IMR-90 (cell line): ENCODE data around the gene PDXK. TPM values are rescaled to one million over a fixed set of nuclear protein-coding genes. Genes with fewer than 3 reads are reported as not detected.

Experiments used
- ATAC-seq: fragments of 200-7000 bp; cut with Tn5 transposase; 2 replicates; pipeline ENCODE4 v1.9.1; 2020; ENCODE audit warnings: low read depth, mild to moderate bottlenecking, moderate library complexity
- BruUV-seq: library from RNA; stranded (reverse); fragments of 400-500 nt; replicated peaks from 2 replicates; lab custom pipeline; 2021; lab: Mats Ljungman, UMichigan
- CTCF ChIA-PET: fragments of 300-600 bp; formaldehyde crosslinking; extraction: SDS; loops from one replicate; lab custom pipeline; 2021; ENCODE audit warnings: antibody characterized with exemption; lab: Yijun Ruan, JAX
- POLR2A ChIA-PET: fragments of 300-600 bp; sonication (Branson Sonifier 250); formaldehyde crosslinking; loops from one replicate; lab custom pipeline; 2022; ENCODE audit warnings: antibody characterized with exemption; ENCODE audit not compliant: unreplicated experiment; lab: Charles Lee
- DNase-seq: peaks from one replicate; pipeline ENCODE4 v3.0.0; 2013
- H2AFZ ChIP-seq: replicated peaks from 2 replicates; pipeline ENCODE3; 2013; ENCODE audit warnings: low read length, mild to moderate bottlenecking; ENCODE audit not compliant: poor library complexity
- H2AK5ac ChIP-seq: 2 replicates; pipeline ENCODE4 v1.6.1; 2013; ENCODE audit warnings: low read depth, low read length, inconsistent platforms
- H2AK9ac ChIP-seq: replicated peaks from 2 replicates; pipeline ENCODE3; 2013; ENCODE audit warnings: mild to moderate bottlenecking, low read depth, low read length, moderate library complexity; ENCODE audit not compliant: poor library complexity
- H2BK120ac ChIP-seq: 2 replicates; pipeline ENCODE4 v1.6.1; 2013; ENCODE audit warnings: low read depth, low read length, inconsistent platforms
- H2BK15ac ChIP-seq: 3 replicates; pipeline ENCODE4 v1.6.1; 2013; ENCODE audit warnings: low read depth, low read length, inconsistent platforms
- H2BK20ac ChIP-seq: 2 replicates; pipeline ENCODE4 v1.6.1; 2013; ENCODE audit warnings: low read depth, mild to moderate bottlenecking, inconsistent platforms, low read length, moderate library complexity
- H2BK5ac ChIP-seq: 2 replicates; pipeline ENCODE4 v1.6.1; 2013; ENCODE audit warnings: mild to moderate bottlenecking, low read depth, low read length, inconsistent platforms; ENCODE audit not compliant: poor library complexity, severe bottlenecking
- H3K14ac ChIP-seq: replicated peaks from 2 replicates; pipeline ENCODE4 v1.6.1; 2013; ENCODE audit warnings: low read depth, low read length, inconsistent platforms
- H3K18ac ChIP-seq: 2 replicates; pipeline ENCODE4 v1.6.1; 2013; ENCODE audit warnings: low read depth, low read length, control low read depth
- H3K23ac ChIP-seq: 2 replicates; pipeline ENCODE4 v1.6.1; 2013; ENCODE audit warnings: low read depth, low read length, inconsistent platforms
- H3K27ac ChIP-seq: 2 replicates; pipeline ENCODE4 v1.5.1; 2013; ENCODE audit warnings: mild to moderate bottlenecking, control low read depth, low read length; ENCODE audit not compliant: insufficient read depth
- H3K27me3 ChIP-seq: 2 replicates; pipeline ENCODE4 v1.6.1; 2013; ENCODE audit warnings: low read length; ENCODE audit not compliant: control insufficient read depth, insufficient read depth
- H3K36me3 ChIP-seq: 2 replicates; pipeline ENCODE4 v1.6.1; 2013; ENCODE audit warnings: low read length, mixed read lengths; ENCODE audit not compliant: control insufficient read depth, insufficient read depth
- H3K4ac ChIP-seq: 2 replicates; pipeline ENCODE4 v1.6.1; 2013; ENCODE audit warnings: low read depth, low read length, inconsistent platforms
- H3K4me1 ChIP-seq: 2 replicates; pipeline ENCODE4 v1.6.1; 2013; ENCODE audit warnings: low read length, mixed read lengths; ENCODE audit not compliant: control insufficient read depth, insufficient read depth
- H3K4me2 ChIP-seq: 2 replicates; pipeline ENCODE4 v1.6.1; 2013; ENCODE audit warnings: low read depth, mild to moderate bottlenecking, control low read depth, low read length, moderate library complexity
- H3K4me3 ChIP-seq: 2 replicates; pipeline ENCODE4 v1.5.1; 2013; ENCODE audit warnings: low read depth, mild to moderate bottlenecking, control low read depth, low read length, moderate library complexity; ENCODE audit not compliant: insufficient read depth
- H3K56ac ChIP-seq: 2 replicates; pipeline ENCODE4 v1.6.1; 2013; ENCODE audit warnings: low read length, inconsistent platforms; ENCODE audit not compliant: insufficient read depth; ENCODE audit errors: extremely low read depth
- H3K79me1 ChIP-seq, 2 experiments: 2 replicates each; pipeline ENCODE4 v1.6.1; 2013; ENCODE audit warnings: low read length in 2 of 2, inconsistent platforms in 1 of 2, low read depth in 1 of 2
- H3K9ac ChIP-seq: 2 replicates; pipeline ENCODE4 v1.6.1; 2013; ENCODE audit warnings: low read depth, low read length, control low read depth
- H3K9me1 ChIP-seq: 2 replicates; pipeline ENCODE4 v1.6.1; 2013; ENCODE audit warnings: low read length, inconsistent platforms; ENCODE audit not compliant: insufficient read depth
- H3K9me3 ChIP-seq: 2 replicates; pipeline ENCODE4 v1.6.1; 2013; ENCODE audit warnings: low read length; ENCODE audit not compliant: control insufficient read depth, insufficient read depth
- H4K20me1 ChIP-seq: 2 replicates; pipeline ENCODE4 v1.6.1; 2013; ENCODE audit warnings: low read length, inconsistent platforms; ENCODE audit not compliant: insufficient read depth
- H4K5ac ChIP-seq: 2 replicates; pipeline ENCODE4 v1.6.1; 2013; ENCODE audit warnings: mild to moderate bottlenecking, low read depth, low read length, control low read depth
- H4K8ac ChIP-seq, 2 experiments: 2 replicates each; pipeline ENCODE4 v1.6.1; 2013; ENCODE audit warnings: low read depth in 2 of 2, low read length in 2 of 2, control low read depth in 1 of 2, inconsistent platforms in 1 of 2
- H4K91ac ChIP-seq: 2 replicates; pipeline ENCODE4 v1.6.1; 2013; ENCODE audit warnings: low read depth, low read length, inconsistent platforms; ENCODE audit not compliant: insufficient read depth
- CTCF ChIP-seq: conservative IDR thresholded peaks from 2 replicates; pipeline ENCODE4 v1.5.1; 2012; ENCODE audit warnings: mild to moderate bottlenecking, low read depth, low read length, improper control_type of control experiment
- RCOR1 ChIP-seq: IDR thresholded peaks from 2 replicates; pipeline ENCODE4 v1.6.1; 2012; ENCODE audit warnings: mild to moderate bottlenecking, low read length, improper control_type of control experiment; ENCODE audit not compliant: insufficient replicate concordance
- WGBS, 2 experiments: methylation state at CpG; one replicate each; pipeline versions ENCODE4 v1.1.5 to v1.1.7; 2013; ENCODE audit warnings: missing lambda C conversion rate in 2 of 2; ENCODE audit not compliant: insufficient read length in 1 of 2; ENCODE audit errors: extremely low coverage in 2 of 2; 5-methylcytosine and 5-hydroxymethylcytosine counted together
- dilution Hi-C: fragments of 300-500 bp; cut with HindIII; formaldehyde crosslinking; loops from one replicate; pipeline ENCODE4 v1.14.3; 2018; ENCODE audit warnings: low sequenced_read_pairs; ENCODE audit not compliant: unreplicated experiment
- in situ Hi-C: fragments of 300-500 bp; cut with MboI; formaldehyde crosslinking; loops from 3 replicates; pipeline ENCODE4 v1.14.3; 2019; ENCODE audit warnings: low sequenced_read_pairs, inconsistent platforms, mixed read lengths
- intact Hi-C: fragments of 100-400 bp; cut with micrococcal nuclease; formaldehyde crosslinking; loops from 2 replicates; pipeline ENCODE4 v1.10.0; 2022
- polyA plus RNA-seq, 3 experiments: library from polyadenylated mRNA; depleted of rRNA; stranded (reverse); fragments of >200 nt; gene quantifications; 2 replicates each; pipeline ENCODE4 v1.2.3, GENCODE V29; 2012; ENCODE audit warnings: low replicate concordance in 1 of 3
- total RNA-seq: library from RNA; depleted of rRNA; stranded (reverse); fragments of >200 nt; gene quantifications from 2 replicates; pipeline ENCODE4 v1.2.3, GENCODE V29; 2012

Gene PDXK
- total and polyA plus RNA-seq, 2 of the 4 experiments (the other 2 are of a cell fraction) = 155 to 312 TPM

- no peak overlapping the region for H3K4me3 ChIP-seq
- H3K27me3 ChIP-seq = no peaks in the 10 kb centered on the region
- dilution Hi-C loops (no loop called here), intact Hi-C loops (no loop called here), in situ Hi-C loops (no loop called here)
- peaks cover 7% of the 10 kb centered on the region for H4K20me1 ChIP-seq
- H3K18ac ChIP-seq = no peak overlapping the region
- H3K14ac ChIP-seq = no peak overlapping the region
- DNase-seq (no peak), ATAC-seq (no peak)
- no peaks in the 10 kb centered on the region for H3K79me1 ChIP-seq
- H4K5ac ChIP-seq = no peak overlapping the region
- no peak overlapping the region for H2BK5ac ChIP-seq
- POLR2A ChIA-PET = no interaction called here
- H3K4me2 ChIP-seq = no peak overlapping the region
- H2BK15ac ChIP-seq = no peak overlapping the region
- no peaks in the 10 kb centered on the region for H3K9me3 ChIP-seq
- H3K23ac ChIP-seq = no peak overlapping the region
- H3K4me1 ChIP-seq = peaks cover 2% of the 10 kb centered on the region; the same call in 1 of the 2 replicates
- no peak for TF ChIP-seq RCOR1
- no peak for TF ChIP-seq CTCF
- no peak overlapping the region for H2AK5ac ChIP-seq
- H3K9me1 ChIP-seq = no peaks in the 10 kb centered on the region
- H3K4ac ChIP-seq = no peak overlapping the region
- WGBS, 2 experiments = 82% methylated on average over 13 of the region's 22 CpGs; no CpG with 5 or more reads in 1 of the 2 experiments
- no peak overlapping the region for H4K91ac ChIP-seq
- H3K56ac ChIP-seq = no peak overlapping the region
- no peak overlapping the region for H2AFZ ChIP-seq
- H3K36me3 ChIP-seq = peaks cover 7% of the 10 kb centered on the region
- CTCF ChIA-PET = no interaction called here
- BruUV-seq = no TSS peak
- no peak overlapping the region for H3K27ac ChIP-seq
- H4K8ac ChIP-seq = no peak overlapping the region
- no peak overlapping the region for H3K9ac ChIP-seq
- no peak overlapping the region for H2BK20ac ChIP-seq
- H2BK120ac ChIP-seq = no peak overlapping the region
- no peak overlapping the region for H2AK9ac ChIP-seq
These were observed 89.9 kb downstream of the PDXK start for GRCh38 chr21:43808832-43809251.
